Liver (tissue), 3 donors: ENCODE results near the gene SMCO3.

Source experiments
- CTCF ChIP-seq: fragments of 150-350 bp; IDR thresholded peaks from 2 replicates; pipeline ENCODE4 v1.5.1; 2017; ENCODE audit warnings: improper control_type of control experiment, low read depth, low read length; ENCODE audit not compliant: missing input control
- EGR1 ChIP-seq, 2 donors: IDR thresholded peaks; 2 replicates each; pipeline ENCODE4 v1.6.1; 2016 to 2018; ENCODE audit warnings: antibody characterized with exemption in 2 of 2, low read depth in 2 of 2
- HNF4A ChIP-seq, 2 donors: conservative IDR thresholded peaks; 2 replicates each; pipeline ENCODE4 v1.6.1; 2016; ENCODE audit warnings: antibody characterized with exemption in 2 of 2, mild to moderate bottlenecking in 2 of 2
- RAD21 ChIP-seq, 2 donors: IDR thresholded peaks; 2 replicates each; pipeline ENCODE4 v1.6.1; 2016; ENCODE audit warnings: antibody characterized with exemption in 2 of 2, mild to moderate bottlenecking in 2 of 2
- REST ChIP-seq: IDR thresholded peaks from 2 replicates; pipeline ENCODE4 v1.6.1; 2016; ENCODE audit warnings: antibody characterized with exemption, mild to moderate bottlenecking
- SP1 ChIP-seq: IDR thresholded peaks from 2 replicates; pipeline ENCODE4 v1.6.1; 2018; ENCODE audit warnings: antibody characterized with exemption, mild to moderate bottlenecking
- TAF1 ChIP-seq: conservative IDR thresholded peaks from 2 replicates; pipeline ENCODE4 v1.6.1; 2016; ENCODE audit warnings: antibody characterized with exemption, mild to moderate bottlenecking
- ZBTB33 ChIP-seq: IDR thresholded peaks from 2 replicates; pipeline ENCODE4 v1.6.1; 2016; ENCODE audit warnings: antibody characterized with exemption
- donor health status: healthy.
- donor health status: healthy.

GRCh38 chr12:14802721-14803010 lies 11.3 kb downstream of the SMCO3 start:
- no peak for TF ChIP-seq EGR1 (IDR thresholded peaks at IDR 0.05; ENCODE audit: low read depth in 2 of 2)
- no peak for TF ChIP-seq CTCF
- no peak for TF ChIP-seq RAD21 (IDR thresholded peaks at IDR 0.05)
- no peak for TF ChIP-seq TAF1
- TF ChIP-seq REST = no peak
- no peak for TF ChIP-seq ZBTB33
- no peak for TF ChIP-seq HNF4A (conservative IDR thresholded peaks at IDR 0.05)
- no peak for TF ChIP-seq SP1
